ENCODE measurements around the gene PCNX4.
A peak's percentile ranks its signal among the peaks of the same experiment; 100 is the strongest.

The PCNX4 gene

GRCh38 chr14:60210703-60211102, 119.0 kb downstream of the PCNX4 start:
- DNase-seq = no peak

- DNase-seq = no peak
Measured at GRCh38 chr14:60211153-60211552, 119.4 kb downstream of the PCNX4 start.

- DNase-seq = no peak
Measured at GRCh38 chr14:60212503-60213371, 121.0 kb downstream of the PCNX4 start.

GRCh38 chr14:60214003-60214402, 122.3 kb downstream of the PCNX4 start:
- no peak for DNase-seq

GRCh38 chr14:60214415-60215126, 122.8 kb downstream of the PCNX4 start:
- DNase-seq = no peak

GRCh38 chr14:60215127-60215444, 123.4 kb downstream of the PCNX4 start:
- no peak for DNase-seq

- DNase-seq = no peak
Measured at GRCh38 chr14:60215520-60216420, 124.0 kb downstream of the PCNX4 start.

GRCh38 chr14:60217713-60218112, 126.0 kb downstream of the PCNX4 start:
- peak in 1 of 2 donors; percentile 30 for DNase-seq
